ENCODE measurements around the gene DGKH. TPM values are rescaled to one million over a fixed set of nuclear protein-coding genes. Genes with fewer than 3 reads are reported as not detected.

Gene DGKH
- 3.9 and 4.0 TPM in 2 replicates for total RNA-seq (2014; rRNA removed; shearing (Covaris generic))
- 2.1 and 2.9 TPM in 2 replicates for polyA plus RNA-seq (2014; cell fraction: nucleus; rRNA removed)

GRCh38 chr13:42048342-42048683, at the start of gene DGKH:
DGKH (plus strand) TSS chr13:42048648; CDS start chr13:42048774, 126 bp downstream.
- DNase-seq (ENCODE audit: extremely low read depth, low read depth), result no peak

- DNase-seq (ENCODE audit: extremely low read depth, low read depth), result no peak
Measured at GRCh38 chr13:42000846-42001245, 47.6 kb upstream of the DGKH start.

GRCh38 chr13:42001580-42001979, 46.9 kb upstream of the DGKH start:
- DNase-seq (ENCODE audit: extremely low read depth, low read depth), result no peak

GRCh38 chr13:42002066-42002465, 46.4 kb upstream of the DGKH start:
- no peak for DNase-seq (ENCODE audit: extremely low read depth, low read depth)

- DNase-seq (ENCODE audit: extremely low read depth, low read depth), result no peak
Measured at GRCh38 chr13:42007844-42008243, 40.6 kb upstream of the DGKH start.

- DNase-seq (ENCODE audit: extremely low read depth, low read depth), result no peak
Measured at GRCh38 chr13:42009057-42009456, 39.4 kb upstream of the DGKH start.

GRCh38 chr13:42011601-42012350, 36.7 kb upstream of the DGKH start:
- no peak for DNase-seq (ENCODE audit: extremely low read depth, low read depth)

- no peak for DNase-seq (ENCODE audit: extremely low read depth, low read depth)
Measured at GRCh38 chr13:42014119-42014518, 34.3 kb upstream of the DGKH start.

- no peak for DNase-seq (ENCODE audit: extremely low read depth, low read depth)
Measured at GRCh38 chr13:42017264-42017663, 31.2 kb upstream of the DGKH start.

- DNase-seq (ENCODE audit: extremely low read depth, low read depth), result no peak
Measured at GRCh38 chr13:42021851-42022250, 26.6 kb upstream of the DGKH start.

- DNase-seq (ENCODE audit: extremely low read depth, low read depth), result no peak
Measured at GRCh38 chr13:42022336-42022735, 26.1 kb upstream of the DGKH start.

- DNase-seq (ENCODE audit: extremely low read depth, low read depth), result no peak
Measured at GRCh38 chr13:42022796-42023493, 25.5 kb upstream of the DGKH start.

GRCh38 chr13:42027286-42027685, 21.2 kb upstream of the DGKH start:
- DNase-seq (ENCODE audit: extremely low read depth, low read depth), result no peak

GRCh38 chr13:42028113-42028799, 20.2 kb upstream of the DGKH start:
- DNase-seq (ENCODE audit: extremely low read depth, low read depth), result no peak

GRCh38 chr13:42035905-42036521, 12.4 kb upstream of the DGKH start:
- no peak for DNase-seq (ENCODE audit: extremely low read depth, low read depth)

GRCh38 chr13:42036711-42037110, 11.7 kb upstream of the DGKH start:
- DNase-seq (ENCODE audit: extremely low read depth, low read depth), result no peak

GRCh38 chr13:42038661-42039456, 9.6 kb upstream of the DGKH start:
- DNase-seq (ENCODE audit: extremely low read depth, low read depth), result no peak

- DNase-seq (ENCODE audit: extremely low read depth, low read depth), result no peak
Measured at GRCh38 chr13:42039457-42039945, 8.9 kb upstream of the DGKH start.

- DNase-seq (ENCODE audit: extremely low read depth, low read depth), result peak; percentile 61
Measured at GRCh38 chr13:42039946-42040729, 8.3 kb upstream of the DGKH start.

- no peak for DNase-seq (ENCODE audit: extremely low read depth, low read depth)
Measured at GRCh38 chr13:42040730-42041010, 7.8 kb upstream of the DGKH start.
